IMR-90 (cell line): ENCODE data around the gene LGALS13.

Source experiments
- BHLHE40 ChIP-seq: fragments of 150-350 bp; IDR thresholded peaks from 2 replicates; pipeline ENCODE4 v1.6.1; 2016; ENCODE audit warnings: mild to moderate bottlenecking, low read depth, low read length
- CEBPB ChIP-seq: IDR thresholded peaks from 2 replicates; pipeline ENCODE4 v1.6.1; 2012; ENCODE audit warnings: low read depth, low read length, improper control_type of control experiment
- CHD1 ChIP-seq: IDR thresholded peaks from 2 replicates; pipeline ENCODE4 v1.6.1; 2012; ENCODE audit warnings: low read depth, low read length, improper control_type of control experiment
- CTCF ChIP-seq: conservative IDR thresholded peaks from 2 replicates; pipeline ENCODE4 v1.5.1; 2012; ENCODE audit warnings: mild to moderate bottlenecking, low read depth, low read length, improper control_type of control experiment
- FOS ChIP-seq: fragments of 150-350 bp; IDR thresholded peaks from 2 replicates; pipeline ENCODE4 v1.6.1; 2016; ENCODE audit warnings: low read depth, low read length
- NFE2L2 ChIP-seq: fragments of 150-350 bp; IDR thresholded peaks from 2 replicates; pipeline ENCODE4 v1.6.1; 2016; ENCODE audit warnings: low read depth, mild to moderate bottlenecking, low read length
- POLR2A ChIP-seq: IDR thresholded peaks from 2 replicates; pipeline ENCODE4 v1.6.1; 2012; ENCODE audit warnings: mild to moderate bottlenecking, low read depth, low read length
- RAD21 ChIP-seq: IDR thresholded peaks from 2 replicates; pipeline ENCODE4 v1.6.1; 2012; ENCODE audit warnings: low read length, improper control_type of control experiment
- RFX5 ChIP-seq: IDR thresholded peaks from 2 replicates; pipeline ENCODE4 v1.8.0; 2012; ENCODE audit warnings: low read depth, mild to moderate bottlenecking, low read length, moderate library complexity

GRCh38 chr19:39623946-39624345 lies 21.6 kb downstream of the LGALS13 start:
- no peak for TF ChIP-seq POLR2A
- no peak for TF ChIP-seq CTCF
- TF ChIP-seq RAD21 = no peak
- no peak for TF ChIP-seq RFX5
- TF ChIP-seq BHLHE40 = no peak
- TF ChIP-seq CHD1 = no peak
- no peak for TF ChIP-seq CEBPB
- TF ChIP-seq NFE2L2 = no peak
- TF ChIP-seq FOS = no peak
